HFFc6 (cell line): Measurements from ENCODE around the gene VCL. TPM values are rescaled to one million over a fixed set of nuclear protein-coding genes. Genes with fewer than 3 reads are reported as not detected.
A peak's percentile ranks its signal among the peaks of the same experiment; 100 is the strongest.
"Not testable (repeated sequence)": the region's sequence is repeated elsewhere in the genome, so short reads cannot be mapped to it uniquely, and the experiment has no call there.

Source experiments
- DNase-seq: peaks from one replicate; pipeline ENCODE4 v3.0.0-alpha.2; 2018
- H3K27ac Mint-ChIP-seq: 2 replicates; pipeline ENCODE4 v1.8.0; 2020; ENCODE audit warnings: mild to moderate bottlenecking, mixed read lengths
- H3K27me3 Mint-ChIP-seq: 2 replicates; pipeline ENCODE4 v1.8.0; 2021; ENCODE audit warnings: mild to moderate bottlenecking, moderate library complexity, mixed read lengths; ENCODE audit not compliant: insufficient read depth
- H3K36me3 Mint-ChIP-seq: 2 replicates; pipeline ENCODE4 v1.8.0; 2021; ENCODE audit warnings: low read depth, mixed read lengths
- H3K4me1 Mint-ChIP-seq: 2 replicates; pipeline ENCODE4 v1.8.0; 2020; ENCODE audit warnings: low read depth, mixed read lengths
- H3K4me3 Mint-ChIP-seq: 2 replicates; pipeline ENCODE4 v1.8.0; 2020; ENCODE audit warnings: mild to moderate bottlenecking, moderate library complexity, mixed read lengths
- H3K9me3 Mint-ChIP-seq: 2 replicates; pipeline ENCODE4 v1.8.0; 2020; ENCODE audit warnings: mild to moderate bottlenecking, mixed read lengths
- CTCF ChIP-seq: fragments of 200-600 bp; sonication (generic); IDR thresholded peaks from 2 replicates; pipeline ENCODE4 v1.5.0; 2021; ENCODE audit warnings: antibody characterized with exemption, mild to moderate bottlenecking
- total RNA-seq, 6 experiments: library from RNA; stranded (reverse); fragmentation: NEBNext Ultra II Directional; extraction: Animal tissue kit (Norgen Biotek cat#: 25700); gene quantifications; 2 replicates in 1 of 6; 3 replicates in 5 of 6; pipeline ENCODE4 v1.2.3, GENCODE V29; 2021

VCL gene
- total RNA-seq, 6 experiments from 2014 or later, result 366 to 443 (median 406) TPM

GRCh38 chr10:74139981-74140380, 142.1 kb downstream of the VCL start:
- H3K27ac Mint-ChIP-seq, result no peak overlapping the region
- DNase-seq, result no peak
- TF ChIP-seq CTCF, result no peak
- H3K36me3 Mint-ChIP-seq, result peaks cover 12% of the 10 kb centered on the region; the same call in 1 of the 2 replicates
- no peaks in the 10 kb centered on the region for H3K27me3 Mint-ChIP-seq
- no peaks in the 10 kb centered on the region for H3K9me3 Mint-ChIP-seq
- peaks cover 3% of the 10 kb centered on the region for H3K4me1 Mint-ChIP-seq
- H3K4me3 Mint-ChIP-seq, result no peak overlapping the region

DNA sequence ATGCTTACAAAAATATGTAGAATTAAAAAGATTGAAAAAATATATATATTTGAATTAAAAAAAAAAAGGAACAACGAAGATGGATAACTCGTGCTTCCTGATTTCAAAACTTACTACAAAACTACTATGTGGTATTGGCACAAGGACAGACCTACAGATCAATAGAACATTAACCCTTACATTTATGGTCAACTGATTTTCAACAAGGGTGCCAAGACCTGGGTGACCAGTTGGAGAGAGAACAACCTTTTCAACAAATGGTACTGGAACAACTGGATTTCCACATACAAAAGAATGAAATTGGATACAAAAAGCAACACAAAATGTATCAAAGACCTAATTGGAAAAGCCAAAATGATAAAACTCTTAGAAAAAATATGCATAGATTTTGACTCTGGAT, 142.6 kb downstream of the VCL start:
- no peaks in the 10 kb centered on the region for H3K9me3 Mint-ChIP-seq
- no peak for TF ChIP-seq CTCF

DNA sequence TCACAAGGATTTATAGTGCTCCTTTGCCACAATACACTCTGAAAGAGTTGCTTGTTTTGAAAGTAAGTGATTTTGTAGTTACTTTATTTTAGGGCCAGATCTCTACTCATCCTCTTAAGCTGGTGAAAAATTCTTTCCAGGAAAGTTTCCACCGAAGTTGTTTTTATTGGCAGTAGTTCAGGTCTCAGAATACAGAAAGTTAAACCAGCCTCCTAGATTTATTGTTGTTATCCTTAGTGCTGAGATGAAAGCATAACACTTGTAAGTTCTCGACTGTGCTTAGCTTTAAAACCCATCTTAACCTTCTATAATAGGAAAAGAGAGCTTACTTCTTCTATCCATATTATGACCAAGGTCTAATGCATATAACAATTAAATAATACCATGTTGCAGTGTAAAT, 147.2 kb downstream of the VCL start:
- no peaks in the 10 kb centered on the region for H3K9me3 Mint-ChIP-seq
- no peak for TF ChIP-seq CTCF
- DNase-seq, result peak; percentile 81
- H3K27ac Mint-ChIP-seq, result peak overlapping the region; percentile 51
- peaks cover 5% of the 10 kb centered on the region for H3K36me3 Mint-ChIP-seq
- H3K4me1 Mint-ChIP-seq, result peaks cover 28% of the 10 kb centered on the region
- no peaks in the 10 kb centered on the region; the same call in 1 of the 2 replicates for H3K27me3 Mint-ChIP-seq
- H3K4me3 Mint-ChIP-seq, result peak overlapping the region; percentile 36

More for the DNA sequence above, 142.6 kb downstream of the VCL start:
- Mint-ChIP-seq H3K4me3 (no peak overlapping the region), H3K36me3 (peaks cover 12% of the 10 kb centered on the region; the same call in 1 of the 2 replicates), H3K4me1 (peaks cover 9% of the 10 kb centered on the region), H3K27me3 (no peaks in the 10 kb centered on the region), H3K27ac (no peak overlapping the region)
- DNase-seq, result no peak

GRCh38 chr10:74146980-74147379, 149.1 kb downstream of the VCL start:
- H3K4me3 Mint-ChIP-seq, H3K36me3 Mint-ChIP-seq, H3K9me3 Mint-ChIP-seq, H3K27ac Mint-ChIP-seq, DNase-seq, H3K27me3 Mint-ChIP-seq: not testable (repeated sequence)
- H3K4me1 Mint-ChIP-seq, result peaks cover 30% of the 10 kb centered on the region

GRCh38 chr10:74150204-74150989, 152.5 kb downstream of the VCL start, which contains the start of gene AP3M1:
TSS of gene AP3M1 (minus strand) at chr10:74150828. CDS start at chr10:74138379, 12,449 bp downstream.
- no peaks in the 10 kb centered on the region; the same call in 1 of the 2 replicates for H3K27me3 Mint-ChIP-seq
- TF ChIP-seq CTCF, result no peak
- DNase-seq, result no peak

More at GRCh38 chr10:74150204-74150989, 152.5 kb downstream of the VCL start, which contains the start of gene AP3M1:
- Mint-ChIP-seq H3K9me3 (no peaks in the 10 kb centered on the region), H3K4me1 (peaks cover 42% of the 10 kb centered on the region), H3K36me3 (peaks cover 5% of the 10 kb centered on the region), H3K4me3 (no peak within 1 kb of the TSS), H3K27ac (peak within 1 kb of the TSS; percentile 65)
